SH-SY5Y (cell line): Measurements from ENCODE around the gene TMEM14A.

Experiments used
- GATA2 ChIP-seq: IDR thresholded peaks from 2 replicates; pipeline ENCODE4 v1.6.1; 2011; ENCODE audit warnings: mild to moderate bottlenecking, low read depth, low read length
- GATA3 ChIP-seq: IDR thresholded peaks from 2 replicates; pipeline ENCODE4 v1.6.1; 2011; ENCODE audit warnings: low read depth, mild to moderate bottlenecking, low read length, moderate library complexity

DNA sequence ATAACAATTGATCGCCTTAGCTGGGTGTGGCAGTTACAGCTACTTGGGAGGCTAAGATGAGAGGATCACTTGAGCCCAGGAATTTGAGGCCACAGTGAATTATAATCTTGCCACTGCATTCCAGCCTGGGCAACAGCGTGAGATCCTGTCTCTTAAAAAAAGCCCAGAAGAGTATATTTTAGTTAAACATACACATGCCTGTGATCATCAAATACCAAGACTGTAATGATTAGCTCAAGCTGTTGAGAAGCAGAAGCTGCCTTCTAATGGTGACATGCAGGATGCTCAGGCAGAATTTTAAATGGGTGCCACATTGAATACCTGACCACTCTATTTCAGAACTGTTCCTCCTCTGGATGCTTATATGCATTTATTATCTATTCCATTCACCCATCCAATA, 8.9 kb upstream of the TMEM14A start:
- TF ChIP-seq GATA3: no peak
- TF ChIP-seq GATA2: no peak
